Measurements from ENCODE around the gene AKAP13. TPM values are rescaled to one million over a fixed set of nuclear protein-coding genes. Genes with fewer than 3 reads are reported as not detected.
A peak's percentile ranks its signal among the peaks of the same experiment; 100 is the strongest.

Gene AKAP13
- total and polyA plus RNA-seq, 5 donors from 2014 or later = 106 to 482 (median 112) TPM

- Histone ChIP-seq H3K27ac (ENCODE audit: insufficient read depth, low read length, poor library complexity, severe bottlenecking) (no peak overlapping the region), H3K4me1 (ENCODE audit: control insufficient read depth, insufficient read depth, low read length, poor library complexity, severe bottlenecking) (peaks cover 34% of the 10 kb centered on the region), H3K4me3 (ENCODE audit: low read depth, low read length) (no peak overlapping the region), H3K36me3 (ENCODE audit: control insufficient read depth, insufficient read depth, low read length) (no peaks in the 10 kb centered on the region), H3K9me3 (ENCODE audit: control insufficient read depth in 2 of 2, low read length in 2 of 2) (no peaks in the 10 kb centered on the region), H3K27me3 (ENCODE audit: control insufficient read depth, insufficient read depth, low read length) (no peaks in the 10 kb centered on the region)
- H3K27me3 Mint-ChIP-seq = no peaks in the 10 kb centered on the region
- DNase-seq = no peak
- peak overlapping the region in 1 of 4 donors; percentile 10 for H3K4me3 Mint-ChIP-seq
- H3K9me3 Mint-ChIP-seq = no peaks in the 10 kb centered on the region
- no peaks in the 10 kb centered on the region for H3K36me3 Mint-ChIP-seq
- H3K27ac Mint-ChIP-seq = peak overlapping the region; percentile 0 to 2 (median 1)
- H3K4me1 Mint-ChIP-seq = peaks cover 58 to 89% (median 66%) of the 10 kb centered on the region in 4 donors
- ATAC-seq (ENCODE audit: low read depth in 2 of 2) = no peak
Measured at GRCh38 chr15:85402195-85402881, 21.9 kb downstream of the AKAP13 start.

- DNase-seq = no peak
- Mint-ChIP-seq H3K9me3 (no peaks in the 10 kb centered on the region), H3K36me3 (no peaks in the 10 kb centered on the region), H3K27ac (peak overlapping the region in 2 of 3 donors; percentile 75 to 84), H3K4me3 (peak overlapping the region in 1 of 4 donors; percentile 64), H3K27me3 (no peaks in the 10 kb centered on the region), H3K4me1 (peaks cover 67 to 91% (median 71%) of the 10 kb centered on the region in 4 donors)
- Histone ChIP-seq H3K4me1 (ENCODE audit: control insufficient read depth, insufficient read depth, low read length, poor library complexity, severe bottlenecking) (peaks cover 48% of the 10 kb centered on the region), H3K9me3 (ENCODE audit: control insufficient read depth in 2 of 2, low read length in 2 of 2) (no peaks in the 10 kb centered on the region), H3K36me3 (ENCODE audit: control insufficient read depth, insufficient read depth, low read length) (no peaks in the 10 kb centered on the region), H3K27ac (ENCODE audit: insufficient read depth, low read length, poor library complexity, severe bottlenecking) (no peak overlapping the region), H3K4me3 (ENCODE audit: low read depth, low read length) (no peak overlapping the region), H3K27me3 (ENCODE audit: control insufficient read depth, insufficient read depth, low read length) (no peaks in the 10 kb centered on the region)
- ATAC-seq (ENCODE audit: low read depth in 2 of 2) = no peak
Measured at GRCh38 chr15:85403745-85404144, 23.3 kb downstream of the AKAP13 start.

- H3K27ac Mint-ChIP-seq = peak overlapping the region; percentile 22 to 84 (median 75)
- H3K9me3 ChIP-seq (ENCODE audit: control insufficient read depth in 2 of 2, low read length in 2 of 2) = no peaks in the 10 kb centered on the region
- H3K27ac ChIP-seq (ENCODE audit: insufficient read depth, low read length, poor library complexity, severe bottlenecking) = no peak overlapping the region
- DNase-seq (no peak), ATAC-seq (ENCODE audit: low read depth in 2 of 2) (no peak)
- H3K27me3 ChIP-seq (ENCODE audit: control insufficient read depth, insufficient read depth, low read length) = no peaks in the 10 kb centered on the region
- no peak overlapping the region for H3K4me3 ChIP-seq (ENCODE audit: low read depth, low read length)
- H3K4me1 ChIP-seq (ENCODE audit: control insufficient read depth, insufficient read depth, low read length, poor library complexity, severe bottlenecking) = peaks cover 52% of the 10 kb centered on the region
- peaks cover 65 to 89% (median 70%) of the 10 kb centered on the region in 4 donors for H3K4me1 Mint-ChIP-seq
- H3K4me3 Mint-ChIP-seq = peak overlapping the region in 2 of 4 donors; percentile 19 to 64
- no peaks in the 10 kb centered on the region for H3K36me3 ChIP-seq (ENCODE audit: control insufficient read depth, insufficient read depth, low read length)
- no peaks in the 10 kb centered on the region for H3K9me3 Mint-ChIP-seq
- H3K27me3 Mint-ChIP-seq = no peaks in the 10 kb centered on the region
- no peaks in the 10 kb centered on the region for H3K36me3 Mint-ChIP-seq
Measured at GRCh38 chr15:85404176-85404917, 23.9 kb downstream of the AKAP13 start.

GRCh38 chr15:85404918-85405866 is 24.8 kb downstream of the AKAP13 start:
- DNase-seq (no peak), ATAC-seq (ENCODE audit: low read depth in 2 of 2) (no peak)
- Mint-ChIP-seq H3K4me1 (peaks cover 64 to 85% (median 69%) of the 10 kb centered on the region in 4 donors), H3K9me3 (no peaks in the 10 kb centered on the region), H3K4me3 (peak overlapping the region in 3 of 4 donors; percentile 7 to 19 (median 17)), H3K27me3 (no peaks in the 10 kb centered on the region), H3K27ac (peak overlapping the region; percentile 22 to 89 (median 75)), H3K36me3 (no peaks in the 10 kb centered on the region)
- no peaks in the 10 kb centered on the region for H3K36me3 ChIP-seq (ENCODE audit: control insufficient read depth, insufficient read depth, low read length)
- H3K27me3 ChIP-seq (ENCODE audit: control insufficient read depth, insufficient read depth, low read length) = no peaks in the 10 kb centered on the region
- H3K4me1 ChIP-seq (ENCODE audit: control insufficient read depth, insufficient read depth, low read length, poor library complexity, severe bottlenecking) = peaks cover 49% of the 10 kb centered on the region
- no peak overlapping the region for H3K4me3 ChIP-seq (ENCODE audit: low read depth, low read length)
- no peak overlapping the region for H3K27ac ChIP-seq (ENCODE audit: insufficient read depth, low read length, poor library complexity, severe bottlenecking)
- no peaks in the 10 kb centered on the region for H3K9me3 ChIP-seq (ENCODE audit: control insufficient read depth in 2 of 2, low read length in 2 of 2)

- Histone ChIP-seq H3K27ac (ENCODE audit: insufficient read depth, low read length, poor library complexity, severe bottlenecking) (peak overlapping the region; percentile 15), H3K4me1 (ENCODE audit: control insufficient read depth, insufficient read depth, low read length, poor library complexity, severe bottlenecking) (peaks cover 35% of the 10 kb centered on the region), H3K4me3 (ENCODE audit: low read depth, low read length) (no peak overlapping the region), H3K9me3 (ENCODE audit: control insufficient read depth in 2 of 2, low read length in 2 of 2) (no peaks in the 10 kb centered on the region), H3K36me3 (ENCODE audit: control insufficient read depth, insufficient read depth, low read length) (no peaks in the 10 kb centered on the region), H3K27me3 (ENCODE audit: control insufficient read depth, insufficient read depth, low read length) (no peaks in the 10 kb centered on the region)
- H3K27ac Mint-ChIP-seq = peak overlapping the region in 1 of 3 donors; percentile 89
- H3K4me3 Mint-ChIP-seq = peak overlapping the region in 2 of 4 donors; percentile 22 to 39
- peaks cover 64 to 84% (median 70%) of the 10 kb centered on the region in 4 donors for H3K4me1 Mint-ChIP-seq
- DNase-seq = no peak
- H3K36me3 Mint-ChIP-seq = peaks cover 5% of the 10 kb centered on the region
- H3K27me3 Mint-ChIP-seq = no peaks in the 10 kb centered on the region
- ATAC-seq (ENCODE audit: low read depth in 2 of 2) = no peak
- no peaks in the 10 kb centered on the region for H3K9me3 Mint-ChIP-seq
Measured at GRCh38 chr15:85406916-85407315, 26.5 kb downstream of the AKAP13 start.

- Histone ChIP-seq H3K4me3 (ENCODE audit: low read depth, low read length) (peak overlapping the region; percentile 83), H3K27me3 (ENCODE audit: control insufficient read depth, insufficient read depth, low read length) (no peaks in the 10 kb centered on the region), H3K9me3 (ENCODE audit: control insufficient read depth in 2 of 2, low read length in 2 of 2) (no peaks in the 10 kb centered on the region), H3K36me3 (ENCODE audit: control insufficient read depth, insufficient read depth, low read length) (no peaks in the 10 kb centered on the region), H3K27ac (ENCODE audit: insufficient read depth, low read length, poor library complexity, severe bottlenecking) (peak overlapping the region; percentile 51), H3K4me1 (ENCODE audit: control insufficient read depth, insufficient read depth, low read length, poor library complexity, severe bottlenecking) (peaks cover 31% of the 10 kb centered on the region)
- no peaks in the 10 kb centered on the region for H3K27me3 Mint-ChIP-seq
- H3K4me3 Mint-ChIP-seq = peak overlapping the region; percentile 2 to 75 (median 14)
- peaks cover 5% of the 10 kb centered on the region for H3K36me3 Mint-ChIP-seq
- H3K27ac Mint-ChIP-seq = peak overlapping the region; percentile 3 to 89 (median 26)
- peaks cover 60 to 83% (median 66%) of the 10 kb centered on the region in 4 donors for H3K4me1 Mint-ChIP-seq
- ATAC-seq (ENCODE audit: low read depth in 2 of 2) (peak; percentile 76 to 78), DNase-seq (peak in 1 of 3 donors; percentile 46)
- H3K9me3 Mint-ChIP-seq = no peaks in the 10 kb centered on the region
Measured at GRCh38 chr15:85407421-85408269, 27.2 kb downstream of the AKAP13 start.
